Chondrocyte (in vitro differentiated cells): Measurements from ENCODE around the gene CCNO. TPM values are rescaled to one million over a fixed set of nuclear protein-coding genes. Genes with fewer than 3 reads are reported as not detected.

ENCODE experiments used
- DNase-seq: peaks from one replicate; pipeline ENCODE4 v3.0.0; 2021; ENCODE audit warnings: mixed read lengths, low spot score
- H3K27ac Mint-ChIP-seq: one replicate; pipeline ENCODE4 v1.8.0; 2021; ENCODE audit warnings: mild to moderate bottlenecking, moderate library complexity, mixed read lengths; ENCODE audit not compliant: unreplicated experiment
- H3K27me3 Mint-ChIP-seq: 2 replicates; pipeline ENCODE4 v1.8.0; 2021; ENCODE audit warnings: low read depth, mixed read lengths
- H3K36me3 Mint-ChIP-seq: 2 replicates; pipeline ENCODE4 v1.8.0; 2021; ENCODE audit warnings: low read depth, mixed read lengths
- H3K4me1 Mint-ChIP-seq: 2 replicates; pipeline ENCODE4 v1.8.0; 2021; ENCODE audit warnings: low read depth, mild to moderate bottlenecking, mixed read lengths
- H3K4me3 Mint-ChIP-seq: one replicate; pipeline ENCODE4 v1.8.0; 2021; ENCODE audit warnings: mild to moderate bottlenecking, moderate library complexity, mixed read lengths; ENCODE audit not compliant: unreplicated experiment
- H3K9me3 Mint-ChIP-seq: 2 replicates; pipeline ENCODE4 v1.8.0; 2021; ENCODE audit warnings: low read depth, mixed read lengths
- long read RNA-seq: library from polyadenylated mRNA; stranded (forward); transcript quantifications from one replicate; pipeline ENCODE4 v2.0.0, GENCODE V29; 2021
- total RNA-seq: library from RNA; stranded (reverse); gene quantifications from 3 replicates; pipeline ENCODE4 v1.2.1, GENCODE V29; 2021
- TF ChIP-seq, protein P1 (sequence below): fragments of 200-600 bp; sonication (generic); IDR thresholded peaks from 2 replicates; pipeline ENCODE4 v1.5.0; 2021; ENCODE audit warnings: antibody characterized with exemption, mild to moderate bottlenecking, moderate library complexity

CCNO gene, protein sequence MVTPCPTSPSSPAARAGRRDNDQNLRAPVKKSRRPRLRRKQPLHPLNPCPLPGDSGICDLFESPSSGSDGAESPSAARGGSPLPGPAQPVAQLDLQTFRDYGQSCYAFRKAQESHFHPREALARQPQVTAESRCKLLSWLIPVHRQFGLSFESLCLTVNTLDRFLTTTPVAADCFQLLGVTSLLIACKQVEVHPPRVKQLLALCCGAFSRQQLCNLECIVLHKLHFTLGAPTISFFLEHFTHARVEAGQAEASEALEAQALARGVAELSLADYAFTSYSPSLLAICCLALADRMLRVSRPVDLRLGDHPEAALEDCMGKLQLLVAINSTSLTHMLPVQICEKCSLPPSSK
- 1.7 to 2.0 TPM in 2 of 3 replicates, not detected in the other for total RNA-seq
- long read RNA-seq, partial matches to known transcripts, result 3 of 8 reads
- long read RNA-seq, other reads (novel, unspliced or antisense), result 2 of 8 reads

- Mint-ChIP-seq H3K4me3 (peak within 1 kb of the TSS; percentile 89), H3K27me3 (peaks cover 65% of the 10 kb centered on the region), H3K4me1 (peaks cover 27% of the 10 kb centered on the region), H3K9me3 (no peaks in the 10 kb centered on the region), H3K36me3 (peaks cover 2% of the 10 kb centered on the region), H3K27ac (peak within 1 kb of the TSS; percentile 32)
- no peak for DNase-seq
- TF ChIP-seq, protein P1, sequence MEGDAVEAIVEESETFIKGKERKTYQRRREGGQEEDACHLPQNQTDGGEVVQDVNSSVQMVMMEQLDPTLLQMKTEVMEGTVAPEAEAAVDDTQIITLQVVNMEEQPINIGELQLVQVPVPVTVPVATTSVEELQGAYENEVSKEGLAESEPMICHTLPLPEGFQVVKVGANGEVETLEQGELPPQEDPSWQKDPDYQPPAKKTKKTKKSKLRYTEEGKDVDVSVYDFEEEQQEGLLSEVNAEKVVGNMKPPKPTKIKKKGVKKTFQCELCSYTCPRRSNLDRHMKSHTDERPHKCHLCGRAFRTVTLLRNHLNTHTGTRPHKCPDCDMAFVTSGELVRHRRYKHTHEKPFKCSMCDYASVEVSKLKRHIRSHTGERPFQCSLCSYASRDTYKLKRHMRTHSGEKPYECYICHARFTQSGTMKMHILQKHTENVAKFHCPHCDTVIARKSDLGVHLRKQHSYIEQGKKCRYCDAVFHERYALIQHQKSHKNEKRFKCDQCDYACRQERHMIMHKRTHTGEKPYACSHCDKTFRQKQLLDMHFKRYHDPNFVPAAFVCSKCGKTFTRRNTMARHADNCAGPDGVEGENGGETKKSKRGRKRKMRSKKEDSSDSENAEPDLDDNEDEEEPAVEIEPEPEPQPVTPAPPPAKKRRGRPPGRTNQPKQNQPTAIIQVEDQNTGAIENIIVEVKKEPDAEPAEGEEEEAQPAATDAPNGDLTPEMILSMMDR, result peak; percentile 34
Observed at GRCh38 chr5:55232985-55233928, at the start of gene CCNO. CCNO (minus strand) TSS chr5:55233608; CDS start chr5:55233523, 85 bp downstream.

GRCh38 chr5:55278778-55279177, 45.4 kb upstream of the CCNO start:
- peak overlapping the region; percentile 62 for H3K27ac Mint-ChIP-seq
- H3K36me3 Mint-ChIP-seq, result peaks cover 27% of the 10 kb centered on the region

DNA sequence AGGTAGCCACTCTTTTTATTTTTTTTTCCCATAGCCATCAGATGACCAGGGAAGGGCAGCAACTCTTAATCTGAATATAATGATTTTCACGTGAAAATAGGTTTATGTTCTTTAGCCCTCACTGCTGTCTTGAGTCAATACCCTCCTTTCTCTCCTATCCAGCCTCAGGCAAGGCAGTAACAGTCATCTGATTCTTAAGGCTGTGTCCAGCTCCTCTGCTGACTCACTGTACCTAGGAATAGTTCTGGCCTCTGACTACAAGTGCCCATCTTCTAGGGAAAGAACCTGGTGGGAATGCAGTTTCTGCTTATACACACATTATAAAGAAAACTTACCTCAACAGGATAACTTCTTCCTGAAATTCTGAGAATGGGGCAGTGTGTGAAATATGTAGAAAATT, 43.4 kb upstream of the CCNO start:
- H3K4me3 Mint-ChIP-seq, result no peak overlapping the region
- no peaks in the 10 kb centered on the region for H3K27me3 Mint-ChIP-seq
- no peaks in the 10 kb centered on the region for H3K9me3 Mint-ChIP-seq
- no peak overlapping the region for H3K27ac Mint-ChIP-seq
- H3K4me1 Mint-ChIP-seq, result peaks cover 12% of the 10 kb centered on the region
- H3K36me3 Mint-ChIP-seq, result peaks cover 28% of the 10 kb centered on the region
- TF ChIP-seq, protein P1, result no peak
- DNase-seq, result no peak

More at GRCh38 chr5:55278778-55279177, 45.4 kb upstream of the CCNO start:
- no peaks in the 10 kb centered on the region for H3K9me3 Mint-ChIP-seq
- H3K4me1 Mint-ChIP-seq, result peaks cover 12% of the 10 kb centered on the region
- TF ChIP-seq, protein P1, result no peak
- DNase-seq, result no peak
- H3K4me3 Mint-ChIP-seq, result no peak overlapping the region
- no peaks in the 10 kb centered on the region for H3K27me3 Mint-ChIP-seq

DNA sequence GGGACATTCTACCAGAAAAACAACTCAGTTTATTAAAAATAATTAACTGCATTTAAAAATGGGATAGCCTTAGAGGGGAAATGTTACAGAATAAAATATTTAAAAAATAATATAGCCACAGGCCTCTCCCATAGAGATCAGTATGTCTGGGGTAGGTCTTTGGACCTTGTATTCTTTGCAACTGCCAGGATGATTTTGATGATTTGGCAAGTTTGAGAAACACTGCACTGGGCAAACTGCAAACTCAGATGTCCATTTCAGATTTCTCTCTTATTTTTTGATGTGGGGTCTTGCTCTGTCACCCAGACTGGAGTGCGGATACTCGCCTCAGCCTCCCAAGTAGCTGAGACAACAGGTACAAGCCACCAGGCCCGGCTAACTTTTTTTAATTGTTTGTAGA, 24.9 kb upstream of the CCNO start:
- TF ChIP-seq, protein P1, result no peak
- Mint-ChIP-seq H3K4me1 (no peaks in the 10 kb centered on the region), H3K27me3 (no peaks in the 10 kb centered on the region), H3K9me3 (no peaks in the 10 kb centered on the region), H3K27ac (no peak overlapping the region), H3K36me3 (peaks cover 33% of the 10 kb centered on the region), H3K4me3 (no peak overlapping the region)
- DNase-seq, result no peak

- Mint-ChIP-seq H3K9me3 (no peaks in the 10 kb centered on the region), H3K27ac (no peak overlapping the region), H3K27me3 (no peaks in the 10 kb centered on the region), H3K36me3 (peaks cover 22% of the 10 kb centered on the region), H3K4me3 (no peak overlapping the region), H3K4me1 (no peaks in the 10 kb centered on the region)
- TF ChIP-seq, protein P1, result no peak
- no peak for DNase-seq
Observed at GRCh38 chr5:55254802-55255201, 21.4 kb upstream of the CCNO start.
